Activated T-cell treated with anti-CD3 and anti-CD28 coated beads, Interleukin-2, amount 50 U/mL, for 4 hours (primary cell): Measurements from ENCODE around the gene GLIS1. TPM values are rescaled to one million over a fixed set of nuclear protein-coding genes. Genes with fewer than 3 reads are reported as not detected.

ENCODE experiments used
- ATAC-seq, 2 donors: fragments of 200-7000 bp; cut with Tn5 transposase; one replicate each; pipeline ENCODE4 v1.10.0; 2021
- DNase-seq: peaks from one replicate; pipeline ENCODE4 v3.0.0-alpha.2; 2020
- H3K27me3 Mint-ChIP-seq: one replicate; pipeline ENCODE4 v1.8.0; 2021; ENCODE audit warnings: low read depth, mixed read lengths
- H3K36me3 Mint-ChIP-seq: one replicate; pipeline ENCODE4 v1.8.0; 2022; ENCODE audit warnings: mixed read lengths; ENCODE audit not compliant: insufficient read depth
- H3K4me1 Mint-ChIP-seq: one replicate; pipeline ENCODE4 v1.8.0; 2021; ENCODE audit warnings: low read depth, mixed read lengths
- H3K4me3 Mint-ChIP-seq: one replicate; pipeline ENCODE4 v1.8.0; 2021; ENCODE audit warnings: mild to moderate bottlenecking, moderate library complexity, mixed read lengths
- H3K9me3 Mint-ChIP-seq: one replicate; pipeline ENCODE4 v1.8.0; 2021; ENCODE audit warnings: mixed read lengths
- total RNA-seq, 3 donors: library from RNA; stranded (reverse); gene quantifications; one replicate each; pipeline ENCODE4 v1.2.1, GENCODE V29; 2021

The GLIS1 gene
- total RNA-seq, 3 donors from 2014 or later, result not detected

DNA sequence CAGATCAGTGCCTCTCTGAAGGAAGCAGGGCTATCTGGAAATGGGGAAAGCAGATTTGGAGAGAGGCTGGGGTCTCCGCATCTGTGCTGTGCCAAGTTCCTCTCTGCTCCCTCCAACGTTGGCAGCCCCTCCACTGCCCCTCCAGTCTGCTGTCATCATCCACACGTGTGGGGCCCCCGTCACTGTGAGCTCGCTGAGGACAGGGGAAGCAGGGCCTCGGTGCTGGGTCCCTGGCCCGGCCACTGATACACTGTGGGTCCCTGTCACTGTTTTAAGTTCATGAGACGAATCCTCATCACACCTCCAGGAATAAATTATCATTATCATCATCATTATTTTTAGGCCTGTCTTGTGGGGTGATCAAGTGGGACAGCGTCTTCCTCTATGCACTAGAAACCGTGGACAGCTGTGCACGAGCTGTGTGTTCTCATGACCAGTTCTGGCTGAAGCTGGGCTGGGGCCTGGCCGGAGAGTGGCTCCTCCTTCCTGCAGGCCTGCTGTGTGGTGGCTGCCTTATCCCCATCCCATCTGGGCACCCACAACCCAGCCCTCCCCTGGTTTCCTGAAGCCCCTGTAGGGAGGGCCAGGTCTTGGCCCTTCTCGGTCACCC is 227.5 kb downstream of the GLIS1 start:
- DNase-seq (no peak), ATAC-seq (no peak)
- Mint-ChIP-seq H3K4me3 (no peak overlapping the region), H3K36me3 (no peaks in the 10 kb centered on the region), H3K9me3 (no peaks in the 10 kb centered on the region), H3K27me3 (no peaks in the 10 kb centered on the region), H3K4me1 (no peaks in the 10 kb centered on the region)

DNA sequence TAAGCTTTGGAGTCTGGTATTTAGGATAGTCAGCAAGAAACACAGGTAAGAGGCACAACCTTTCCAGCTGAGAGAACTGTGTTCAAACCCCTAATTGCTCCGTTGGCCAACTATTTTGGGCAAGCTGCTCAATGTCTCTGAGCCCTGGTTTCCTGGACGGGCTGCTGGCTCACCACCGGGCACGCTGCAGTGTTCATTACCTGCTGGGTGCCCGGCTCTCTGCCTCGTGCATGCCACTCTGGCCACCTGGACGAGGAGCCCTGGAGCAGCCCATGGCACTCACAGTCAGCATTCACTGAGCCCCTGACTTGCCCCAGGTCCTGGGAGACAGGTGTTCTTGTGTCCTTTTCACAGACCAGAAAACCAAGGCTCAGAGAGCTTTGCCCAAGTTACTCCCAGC is 228.7 kb downstream of the GLIS1 start:
- DNase-seq, result no peak
- no peaks in the 10 kb centered on the region for H3K9me3 Mint-ChIP-seq

DNA sequence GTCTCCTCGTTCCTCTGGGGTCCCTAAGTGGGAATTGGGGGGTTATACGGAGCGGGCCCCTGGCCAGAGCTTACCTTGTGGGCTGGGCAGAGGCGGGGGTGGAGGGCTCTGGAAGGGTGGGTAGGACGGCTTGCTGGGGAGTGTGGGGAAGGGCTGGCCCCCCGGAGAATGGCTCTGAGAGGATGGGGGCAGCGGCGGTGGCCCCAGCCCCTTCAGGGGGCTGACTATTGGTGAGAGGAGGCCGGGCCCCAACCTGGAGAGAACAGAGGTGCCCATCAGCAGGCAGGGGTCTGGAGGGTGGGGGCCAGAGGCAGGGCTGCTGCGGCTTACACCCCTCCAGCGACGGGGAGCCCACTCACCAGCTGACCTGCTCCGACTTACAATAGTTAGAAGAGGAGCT is 229.2 kb downstream of the GLIS1 start:
- no peaks in the 10 kb centered on the region for H3K4me1 Mint-ChIP-seq
- H3K4me3 Mint-ChIP-seq, result no peak overlapping the region
- DNase-seq, result no peak
- ATAC-seq, result no peak
- H3K36me3 Mint-ChIP-seq, result no peaks in the 10 kb centered on the region
- H3K9me3 Mint-ChIP-seq, result no peaks in the 10 kb centered on the region
- no peaks in the 10 kb centered on the region for H3K27me3 Mint-ChIP-seq

More for the DNA sequence above, 228.7 kb downstream of the GLIS1 start:
- Mint-ChIP-seq H3K4me1 (no peaks in the 10 kb centered on the region), H3K4me3 (no peak overlapping the region), H3K36me3 (no peaks in the 10 kb centered on the region), H3K27me3 (no peaks in the 10 kb centered on the region)
- ATAC-seq, result no peak

DNA sequence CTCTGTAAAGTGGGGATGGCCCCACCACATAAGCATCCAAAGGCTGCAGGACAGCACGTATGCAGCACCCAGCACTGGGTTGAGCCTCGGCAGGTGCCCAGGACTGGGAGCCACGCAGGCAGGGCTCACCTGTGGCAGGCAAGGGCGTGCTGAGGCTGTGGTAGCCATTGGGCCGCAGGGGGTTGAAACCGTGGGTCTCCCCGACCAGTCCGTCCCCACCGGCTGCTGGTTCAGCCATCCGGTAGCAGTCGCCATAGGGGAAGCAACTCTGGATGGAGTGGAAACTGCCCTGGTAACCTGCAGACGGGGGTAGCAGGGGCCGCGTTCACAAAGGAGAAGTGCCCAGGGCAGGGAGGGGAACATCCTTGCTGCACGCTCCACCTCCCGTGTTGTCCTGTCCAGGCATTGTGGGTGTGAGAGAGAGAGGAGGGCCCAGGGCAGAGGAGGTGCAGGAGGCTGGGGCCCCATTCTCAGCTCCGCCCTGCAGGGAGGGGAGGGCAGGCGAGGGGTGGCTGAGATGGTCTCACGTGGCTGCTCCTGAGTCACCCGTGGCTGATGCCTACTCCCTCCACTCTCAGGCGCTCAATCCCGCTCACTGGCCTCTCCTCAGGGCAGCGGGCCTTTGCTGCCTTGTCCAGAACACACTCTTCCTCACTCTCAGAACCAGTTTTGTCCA is 229.8 kb downstream of the GLIS1 start:
- no peak overlapping the region for H3K4me3 Mint-ChIP-seq
- DNase-seq (no peak), ATAC-seq (no peak)
- no peaks in the 10 kb centered on the region for H3K27me3 Mint-ChIP-seq
- no peaks in the 10 kb centered on the region for H3K9me3 Mint-ChIP-seq
- no peaks in the 10 kb centered on the region for H3K36me3 Mint-ChIP-seq
- no peaks in the 10 kb centered on the region for H3K4me1 Mint-ChIP-seq

DNA sequence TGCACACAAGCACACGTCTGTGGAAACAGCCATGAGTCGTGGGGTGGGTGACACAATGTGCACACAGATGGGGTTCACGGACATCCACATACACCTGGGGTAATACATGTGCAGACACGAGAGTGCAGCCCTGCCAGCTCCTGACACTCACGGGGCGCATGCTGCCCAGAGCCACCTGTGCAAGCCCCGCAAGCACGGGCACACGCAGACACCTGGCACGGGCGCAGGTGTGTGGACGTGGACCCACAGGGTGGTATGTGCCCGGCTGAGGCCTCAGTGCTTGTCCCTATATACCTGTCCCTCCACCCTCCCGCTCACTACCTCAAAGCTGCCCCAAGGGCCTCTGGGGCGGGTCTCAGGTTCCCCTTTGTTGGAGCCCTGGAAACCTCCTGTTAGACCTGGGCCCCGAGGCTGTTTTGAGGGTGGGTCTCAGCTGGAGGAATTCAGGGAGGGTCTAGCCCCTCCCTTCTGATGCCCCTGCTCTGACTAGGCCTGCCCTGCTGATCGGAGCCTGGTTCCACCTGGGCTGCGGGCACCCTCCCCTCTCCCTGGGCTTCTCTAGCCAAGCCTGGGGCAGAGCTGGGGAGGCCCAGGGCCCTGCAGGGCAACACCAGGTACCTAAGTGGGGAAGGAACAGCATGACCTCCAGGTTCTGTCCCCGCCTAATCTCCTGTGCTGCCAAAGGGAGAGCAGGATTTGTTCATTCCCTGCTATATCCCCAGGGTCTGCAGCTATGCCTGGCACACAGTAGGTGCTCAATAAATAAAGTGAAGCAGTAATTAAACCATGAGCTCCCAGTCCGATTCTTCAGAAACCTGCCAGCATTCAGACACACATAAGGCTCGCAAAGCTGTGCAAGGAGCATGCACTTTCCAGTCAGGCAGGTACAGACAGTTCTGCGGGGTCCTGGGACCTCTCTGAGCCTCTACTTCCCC is 230.6 kb downstream of the GLIS1 start:
- H3K4me1 Mint-ChIP-seq, result no peaks in the 10 kb centered on the region
- no peaks in the 10 kb centered on the region for H3K36me3 Mint-ChIP-seq
- DNase-seq (no peak), ATAC-seq (no peak)
- no peak overlapping the region for H3K4me3 Mint-ChIP-seq
- no peaks in the 10 kb centered on the region for H3K9me3 Mint-ChIP-seq
- H3K27me3 Mint-ChIP-seq, result no peaks in the 10 kb centered on the region

DNA sequence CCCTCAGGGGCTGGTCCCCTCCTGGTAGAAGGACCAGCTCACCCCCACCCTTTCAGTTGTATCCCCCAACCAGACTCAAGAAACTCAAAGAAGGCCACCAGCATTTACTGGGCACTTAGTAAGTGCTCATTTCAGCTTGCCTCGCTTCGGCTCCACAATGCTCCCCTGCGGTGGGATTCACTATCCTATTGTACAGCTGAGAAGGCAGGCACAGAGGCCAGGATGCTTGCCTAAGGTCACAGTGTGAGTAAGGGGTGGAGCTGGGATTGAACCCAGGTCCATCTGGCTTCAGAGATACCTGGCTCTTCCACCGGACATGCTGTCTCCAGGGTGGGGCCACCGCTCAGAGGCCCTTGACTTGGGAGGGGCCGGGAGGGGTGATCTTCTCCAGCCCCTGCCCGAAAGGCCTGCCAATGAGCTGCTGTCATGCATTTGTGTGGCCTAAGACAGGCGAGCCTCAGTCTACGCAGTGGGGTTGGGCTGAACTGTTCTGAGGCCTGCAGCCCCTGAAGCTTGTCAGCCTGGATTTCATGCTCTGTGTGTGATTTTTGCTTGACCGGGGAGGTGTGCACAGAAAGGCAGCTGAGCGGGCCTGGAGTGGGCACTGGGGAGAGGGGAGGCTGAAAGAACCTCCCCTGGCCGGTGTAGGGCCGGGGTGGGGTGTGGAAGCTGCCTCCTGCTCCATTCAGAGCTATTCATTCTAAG is 231.7 kb downstream of the GLIS1 start:
- Mint-ChIP-seq H3K9me3 (no peaks in the 10 kb centered on the region), H3K27me3 (no peaks in the 10 kb centered on the region), H3K4me1 (no peaks in the 10 kb centered on the region), H3K4me3 (no peak overlapping the region), H3K36me3 (no peaks in the 10 kb centered on the region)
- ATAC-seq (no peak), DNase-seq (no peak)

DNA sequence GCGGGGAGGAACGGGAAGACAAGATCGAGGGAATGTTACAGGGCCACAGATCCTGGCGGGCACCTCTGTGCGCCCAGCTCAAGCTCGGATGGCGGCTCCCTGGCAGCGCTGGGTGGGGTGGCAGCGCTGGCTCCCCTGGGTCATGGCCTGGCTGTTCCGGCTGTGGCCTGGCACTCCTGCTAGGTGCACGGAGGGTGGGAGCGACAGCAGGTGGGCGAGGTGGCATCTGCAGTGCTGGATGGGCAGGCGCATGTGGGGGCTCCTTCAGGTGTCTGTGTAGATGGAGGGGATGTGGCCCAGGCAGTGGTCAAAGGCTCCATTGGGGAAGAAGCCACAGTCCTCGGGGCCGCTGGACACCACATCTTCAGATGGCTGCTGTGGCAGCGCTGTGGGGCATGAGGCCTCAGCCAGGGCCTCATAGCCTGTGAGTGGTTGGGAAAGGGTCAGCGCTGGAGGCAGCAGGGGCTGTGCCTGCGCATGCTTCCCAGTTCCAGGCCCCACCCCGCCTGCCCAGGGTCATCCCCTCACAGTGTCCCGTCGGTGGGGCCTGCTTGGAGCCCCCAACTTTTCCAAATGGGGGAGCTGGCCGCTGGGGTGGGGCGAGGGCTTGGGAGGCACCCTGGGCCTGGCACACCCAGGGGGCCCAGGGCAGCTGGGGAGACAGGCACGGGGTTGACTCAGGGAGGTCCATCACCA is 232.5 kb downstream of the GLIS1 start:
- no peak for DNase-seq
- no peaks in the 10 kb centered on the region for H3K9me3 Mint-ChIP-seq
- H3K4me3 Mint-ChIP-seq, result no peak overlapping the region
- no peaks in the 10 kb centered on the region for H3K36me3 Mint-ChIP-seq
- no peak for ATAC-seq
- H3K4me1 Mint-ChIP-seq, result no peaks in the 10 kb centered on the region
- H3K27me3 Mint-ChIP-seq, result no peaks in the 10 kb centered on the region

DNA sequence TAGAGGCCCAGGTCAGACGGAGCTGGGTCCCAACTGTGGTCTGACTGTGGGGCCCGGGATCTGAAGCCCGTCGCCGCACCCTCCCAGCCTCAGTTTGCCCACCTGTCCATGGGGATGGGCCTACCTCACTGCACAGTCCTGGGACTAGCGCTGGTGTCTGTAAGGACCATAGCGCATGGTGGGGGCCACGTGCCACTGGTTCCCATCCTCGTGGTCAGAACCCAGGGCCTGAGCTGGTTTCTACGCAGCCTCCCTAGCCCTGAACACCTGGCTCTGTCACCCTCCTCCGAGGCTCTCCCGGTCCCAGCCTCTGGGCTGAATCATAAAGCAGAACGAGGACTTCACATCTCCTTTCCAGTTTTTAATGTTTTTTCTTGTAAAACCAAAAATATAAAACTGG is 233.1 kb downstream of the GLIS1 start:
- no peak for ATAC-seq
- H3K9me3 Mint-ChIP-seq, result no peaks in the 10 kb centered on the region

DNA sequence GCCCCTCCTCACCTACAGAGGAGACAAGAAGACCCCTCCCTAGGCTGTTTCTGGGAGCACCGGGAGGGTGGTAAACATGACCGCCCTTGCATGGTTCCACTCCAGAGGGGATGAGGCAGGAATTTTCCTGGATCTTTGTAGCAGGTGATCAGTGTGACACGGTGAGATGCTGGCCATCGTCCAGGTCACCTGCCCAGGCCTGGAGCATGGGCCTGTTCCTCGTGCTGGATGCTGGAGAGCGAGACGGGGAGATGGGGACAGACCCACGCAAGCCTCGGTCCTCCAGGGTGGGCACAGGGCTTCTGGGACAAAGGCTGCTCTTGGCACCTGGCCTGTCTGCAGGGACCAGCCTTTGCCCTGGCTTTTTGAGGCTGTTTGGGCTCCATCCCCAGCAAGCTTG is 233.6 kb downstream of the GLIS1 start:
- Mint-ChIP-seq H3K36me3 (no peaks in the 10 kb centered on the region), H3K27me3 (no peaks in the 10 kb centered on the region), H3K4me3 (no peak overlapping the region), H3K9me3 (no peaks in the 10 kb centered on the region), H3K4me1 (no peaks in the 10 kb centered on the region)
- ATAC-seq (no peak), DNase-seq (no peak)

More for the DNA sequence above, 233.1 kb downstream of the GLIS1 start:
- H3K36me3 Mint-ChIP-seq, result no peaks in the 10 kb centered on the region
- H3K4me1 Mint-ChIP-seq, result no peaks in the 10 kb centered on the region
- no peak for DNase-seq
- no peaks in the 10 kb centered on the region for H3K27me3 Mint-ChIP-seq
- no peak overlapping the region for H3K4me3 Mint-ChIP-seq

DNA sequence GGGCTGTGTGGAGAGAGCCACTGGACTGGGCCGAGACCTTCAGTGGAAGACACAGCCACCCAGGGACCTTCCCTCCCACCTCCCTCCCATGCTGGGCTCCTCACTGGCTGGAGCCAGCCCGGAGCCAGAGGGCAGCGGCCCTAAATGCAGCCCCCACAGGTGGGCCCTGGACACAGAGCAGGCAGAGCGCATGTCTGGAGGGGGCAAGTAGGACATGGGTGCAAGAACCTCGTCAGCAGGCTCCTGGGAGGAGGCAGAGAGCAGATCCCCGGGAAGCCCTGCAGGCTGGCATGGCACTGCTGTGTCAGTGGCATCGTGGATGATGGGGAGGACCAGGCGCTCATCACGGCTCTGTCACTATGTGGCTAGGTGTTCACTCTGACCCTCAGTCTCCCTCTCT is 234.1 kb downstream of the GLIS1 start:
- no peaks in the 10 kb centered on the region for H3K9me3 Mint-ChIP-seq
- H3K4me1 Mint-ChIP-seq, result no peaks in the 10 kb centered on the region
- H3K27me3 Mint-ChIP-seq, result no peaks in the 10 kb centered on the region
- no peak overlapping the region for H3K4me3 Mint-ChIP-seq
- no peaks in the 10 kb centered on the region for H3K36me3 Mint-ChIP-seq
- DNase-seq (no peak), ATAC-seq (no peak)

DNA sequence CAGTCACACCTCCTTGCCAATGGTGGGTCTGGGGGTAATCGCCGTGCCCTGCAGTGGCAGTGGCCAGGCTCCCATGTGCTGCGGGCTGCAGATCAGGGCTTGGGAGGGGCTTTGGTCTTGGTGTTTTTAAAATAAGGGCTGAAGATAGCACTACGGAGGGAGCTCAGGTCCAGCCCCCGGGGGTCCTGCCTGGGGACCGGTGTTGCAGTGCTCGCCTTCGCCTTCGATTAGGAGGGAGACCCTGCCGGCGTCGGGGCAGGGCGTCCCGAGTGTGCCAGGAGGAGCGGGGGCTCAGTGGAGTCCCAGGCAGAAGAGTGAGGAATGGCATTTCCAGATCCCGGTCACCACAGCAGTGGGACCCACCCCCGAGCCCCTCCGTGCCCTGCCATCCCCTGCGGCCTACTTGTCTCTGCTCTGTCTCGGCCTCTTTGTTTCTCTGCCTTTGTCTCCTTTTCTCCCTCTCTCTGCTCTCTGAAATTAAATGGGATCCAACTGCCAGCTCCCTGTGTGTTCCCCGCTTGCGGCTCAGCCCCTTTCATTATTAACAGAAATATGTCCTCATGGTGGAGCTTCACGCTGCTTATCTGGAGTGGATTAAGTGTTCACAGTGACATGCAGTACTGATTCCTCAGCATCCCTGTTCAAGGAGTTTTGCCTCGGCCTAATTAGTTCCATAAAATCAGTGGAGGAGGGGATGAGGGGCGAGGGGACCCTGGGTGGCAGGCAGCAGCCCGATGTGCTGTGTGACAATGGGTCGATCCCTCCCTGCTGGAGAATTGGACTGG is 235.3 kb downstream of the GLIS1 start:
- no peaks in the 10 kb centered on the region for H3K27me3 Mint-ChIP-seq
- H3K36me3 Mint-ChIP-seq, result no peaks in the 10 kb centered on the region
- H3K4me3 Mint-ChIP-seq, result no peak overlapping the region
- H3K9me3 Mint-ChIP-seq, result no peaks in the 10 kb centered on the region
- ATAC-seq (no peak), DNase-seq (no peak)
- H3K4me1 Mint-ChIP-seq, result peaks cover 5% of the 10 kb centered on the region

DNA sequence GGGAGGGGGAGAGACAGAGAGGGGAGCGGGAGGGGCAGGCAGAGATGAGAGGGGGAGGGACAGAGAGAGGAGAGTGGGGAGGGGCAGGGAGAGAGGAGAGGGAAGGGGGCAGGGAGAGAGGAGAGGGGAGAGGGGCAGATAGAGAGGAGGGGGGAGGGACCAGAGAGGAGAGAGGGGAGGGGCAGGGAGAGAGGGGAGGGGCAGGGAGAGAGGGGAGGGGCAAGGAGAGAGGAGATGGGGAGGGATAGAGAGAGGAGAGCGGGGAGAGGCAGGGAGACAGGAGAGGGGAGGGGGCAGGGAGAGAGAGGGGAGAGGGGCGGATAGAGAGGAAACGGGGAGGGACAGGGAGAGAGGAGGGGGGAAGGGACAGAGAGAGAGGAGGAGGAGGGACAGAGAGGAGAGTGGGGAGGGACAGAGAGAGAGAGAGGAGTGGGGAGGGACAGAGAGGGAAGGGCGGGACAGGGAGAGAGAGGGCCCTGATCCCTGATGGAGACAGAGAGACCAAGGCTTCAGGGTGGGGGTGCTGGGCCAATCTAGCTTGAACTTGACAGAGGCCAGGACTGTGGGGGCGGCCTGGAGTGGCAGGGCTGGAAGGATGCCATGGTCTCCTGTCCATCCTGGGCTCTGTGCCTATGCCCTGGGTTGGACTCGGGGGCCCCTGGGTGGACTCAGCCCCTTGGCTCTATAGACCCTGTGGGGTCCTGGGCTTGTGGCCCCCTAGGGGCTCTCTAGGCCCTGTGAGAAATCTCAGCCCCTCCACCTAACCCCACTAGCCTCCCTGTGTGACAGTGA is 236.1 kb downstream of the GLIS1 start:
- no peak for ATAC-seq
- DNase-seq, result no peak
- Mint-ChIP-seq H3K4me1 (peaks cover 5% of the 10 kb centered on the region), H3K27me3 (no peaks in the 10 kb centered on the region), H3K36me3 (no peaks in the 10 kb centered on the region), H3K9me3 (no peaks in the 10 kb centered on the region), H3K4me3 (no peak overlapping the region)
